Sigmoid colon (tissue), 7 donors: ENCODE measurements around the gene PPP2R2C. TPM values are rescaled to one million over a fixed set of nuclear protein-coding genes. Genes with fewer than 3 reads are reported as not detected.

ENCODE experiments used
- DNase-seq: peaks from one replicate; pipeline ENCODE4 v3.0.0-alpha.2; 2019
- H3K27ac ChIP-seq, 4 donors: fragments of 200-600 bp; sonication (generic); one replicate each; pipeline ENCODE4 v1.5.1; 2016 to 2019; ENCODE audit warnings: mild to moderate bottlenecking in 1 of 4
- H3K27me3 ChIP-seq, 3 donors: fragments of 200-600 bp; sonication (generic); one replicate each; pipeline ENCODE4 v1.5.1; 2019; ENCODE audit warnings: mild to moderate bottlenecking in 1 of 3
- H3K36me3 ChIP-seq, 4 donors: fragments of 200-600 bp; sonication (generic); one replicate each; pipeline ENCODE4 v1.5.1; 2016 to 2019
- H3K4me1 ChIP-seq, 4 donors: fragments of 200-600 bp; sonication (generic); one replicate each; pipeline ENCODE4 v1.5.1; 2017 to 2019
- H3K4me3 ChIP-seq, 4 donors: fragments of 200-600 bp; sonication (generic); one replicate each; pipeline ENCODE4 v1.5.1; 2017 to 2019; ENCODE audit warnings: mild to moderate bottlenecking in 2 of 4, moderate library complexity in 1 of 4
- H3K9me3 ChIP-seq, 4 donors: fragments of 200-600 bp in 3 of 4; sonication (generic) in 3 of 4; one replicate each; pipeline versions ENCODE4 v1.5.1 to v1.6.1; 2013 to 2019
- EP300 ChIP-seq, 4 donors: sonication (generic); formaldehyde crosslinking; IDR thresholded peaks; one replicate each; pipeline ENCODE4 v1.6.1; 2017; ENCODE audit warnings: antibody characterized with exemption in 4 of 4
- POLR2A ChIP-seq, 2 donors: fragments of 450-650 bp; IDR thresholded peaks; one replicate each; pipeline ENCODE4 v1.6.1; 2016; ENCODE audit warnings: antibody characterized with exemption in 2 of 2, mild to moderate bottlenecking in 2 of 2, moderate library complexity in 2 of 2
- POLR2AphosphoS5 ChIP-seq, 4 donors: sonication (generic); formaldehyde crosslinking; IDR thresholded peaks; one replicate each; pipeline ENCODE4 v1.6.1; 2017; ENCODE audit warnings: antibody characterized with exemption in 4 of 4
- WGBS, 2 donors: extraction: QIAGEN DNeasy Blood & Tissue Kit; methylation state at CpG; one replicate each; pipeline ENCODE4 v1.1.7; 2013; 5-methylcytosine and 5-hydroxymethylcytosine counted together
- intact Hi-C: fragments of 100-400 bp; cut with DNase I; formaldehyde crosslinking; loops from one replicate; pipeline ENCODE4 v1.15.1; 2023
- polyA plus RNA-seq, 3 donors: library from polyadenylated mRNA; stranded (reverse); fragments of 200-250 nt; gene quantifications; one replicate each; pipeline ENCODE4 v1.2.3, GENCODE V29; 2013
- total RNA-seq, 4 donors: library from RNA; depleted of rRNA; stranded (reverse); fragments of >200 nt; gene quantifications; one replicate each; pipeline ENCODE4 v1.1.0, GENCODE V29; 2016
- TF ChIP-seq, protein P1 (sequence below), 4 experiments: fragments of 450-650 bp in 3 of 4; fragments of 200-600 bp in 1 of 4; IDR thresholded peaks; one replicate each; pipeline ENCODE4 v1.5.1; 2016 to 2019; ENCODE audit warnings: antibody characterized with exemption in 4 of 4, mild to moderate bottlenecking in 3 of 4, moderate library complexity in 2 of 4
- donor health status: healthy with polysubstance abuse.
- donor health status: Bipolar disorder and iron deficiency.
- donor health status: healthy.

Gene PPP2R2C
- total and polyA plus RNA-seq, 7 donors = 0.49 to 2.8 (median 1.1) TPM; not detected in 2

DNA sequence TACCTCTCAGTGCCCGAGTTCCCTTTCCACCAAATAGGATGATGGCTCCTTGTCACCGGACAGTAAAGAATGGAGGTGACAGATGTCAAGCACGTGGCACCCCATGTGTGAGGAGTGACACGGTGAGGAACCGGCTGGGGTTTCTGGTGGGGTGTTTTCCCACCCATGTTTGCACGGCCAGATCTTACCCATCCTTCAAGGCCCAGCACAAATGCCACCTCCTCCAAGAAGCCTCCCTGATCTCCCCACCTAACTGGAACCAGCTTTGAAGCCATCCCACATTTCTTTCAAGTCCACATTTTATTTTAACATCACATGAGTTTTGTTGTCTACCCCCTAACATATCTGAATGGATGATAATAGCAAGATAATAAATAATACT is 139.8 kb downstream of the PPP2R2C start:
- peaks cover 0 to 54% (median 3%) of the 10 kb centered on the region in 3 donors for H3K27me3 ChIP-seq
- WGBS, 2 donors = 64 to 81% methylated on average over 6 of the region's 6 CpGs
- TF ChIP-seq EP300 (IDR thresholded peaks at IDR 0.05) = no peak
- TF ChIP-seq, protein P1, sequence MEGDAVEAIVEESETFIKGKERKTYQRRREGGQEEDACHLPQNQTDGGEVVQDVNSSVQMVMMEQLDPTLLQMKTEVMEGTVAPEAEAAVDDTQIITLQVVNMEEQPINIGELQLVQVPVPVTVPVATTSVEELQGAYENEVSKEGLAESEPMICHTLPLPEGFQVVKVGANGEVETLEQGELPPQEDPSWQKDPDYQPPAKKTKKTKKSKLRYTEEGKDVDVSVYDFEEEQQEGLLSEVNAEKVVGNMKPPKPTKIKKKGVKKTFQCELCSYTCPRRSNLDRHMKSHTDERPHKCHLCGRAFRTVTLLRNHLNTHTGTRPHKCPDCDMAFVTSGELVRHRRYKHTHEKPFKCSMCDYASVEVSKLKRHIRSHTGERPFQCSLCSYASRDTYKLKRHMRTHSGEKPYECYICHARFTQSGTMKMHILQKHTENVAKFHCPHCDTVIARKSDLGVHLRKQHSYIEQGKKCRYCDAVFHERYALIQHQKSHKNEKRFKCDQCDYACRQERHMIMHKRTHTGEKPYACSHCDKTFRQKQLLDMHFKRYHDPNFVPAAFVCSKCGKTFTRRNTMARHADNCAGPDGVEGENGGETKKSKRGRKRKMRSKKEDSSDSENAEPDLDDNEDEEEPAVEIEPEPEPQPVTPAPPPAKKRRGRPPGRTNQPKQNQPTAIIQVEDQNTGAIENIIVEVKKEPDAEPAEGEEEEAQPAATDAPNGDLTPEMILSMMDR (IDR thresholded peaks at IDR 0.05) = no peak
- no peak for TF ChIP-seq POLR2AphosphoS5 (IDR thresholded peaks at IDR 0.05)
- no peak for TF ChIP-seq POLR2A (IDR thresholded peaks at IDR 0.05)
- H3K9me3 ChIP-seq = peaks cover 0 to 3% (median 0%) of the 10 kb centered on the region in 4 donors
- intact Hi-C loops = loop anchor here (5.0 kb wide), 1 partner anchor 215 kb away; no protein-coding TSS in a partner anchor
- no peaks in the 10 kb centered on the region for H3K36me3 ChIP-seq
- H3K4me1 ChIP-seq = no peaks in the 10 kb centered on the region
- no peak for DNase-seq
- no peak overlapping the region for H3K4me3 ChIP-seq
- H3K27ac ChIP-seq = no peak overlapping the region

DNA sequence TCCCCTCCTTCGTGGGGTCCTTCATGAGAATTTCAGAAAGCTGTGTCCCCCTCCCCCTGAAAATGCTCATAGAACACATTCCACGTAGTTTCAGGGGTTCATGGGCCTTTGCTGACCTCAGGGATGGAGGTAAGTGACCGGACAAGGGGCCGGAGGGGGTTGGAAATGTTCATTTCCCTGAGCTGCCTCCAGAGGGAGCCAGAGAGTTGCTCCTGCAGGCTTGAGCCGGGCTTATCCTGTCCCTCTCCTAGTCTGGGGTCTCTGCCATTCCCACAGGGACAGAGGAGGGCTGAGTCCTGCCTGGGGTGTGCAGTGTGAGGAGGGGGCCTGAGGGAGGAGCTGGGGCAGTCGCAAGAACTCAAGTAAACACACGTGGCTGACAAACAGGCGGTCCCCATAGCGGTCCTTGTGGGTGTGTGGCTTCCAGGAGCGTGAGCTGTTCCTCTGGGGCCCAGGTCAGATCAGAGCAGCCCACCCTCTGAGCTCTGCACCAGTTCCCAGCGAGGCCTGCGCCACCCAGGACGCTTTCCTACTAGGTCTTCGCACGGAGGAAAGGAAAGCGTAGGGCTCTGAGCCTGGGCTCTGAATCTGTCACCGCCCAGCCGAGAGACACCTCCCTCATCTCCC is 140.3 kb downstream of the PPP2R2C start:
- peaks cover 0 to 54% (median 3%) of the 10 kb centered on the region in 3 donors for H3K27me3 ChIP-seq
- H3K4me1 ChIP-seq = no peaks in the 10 kb centered on the region
- H3K4me3 ChIP-seq = no peak overlapping the region
- H3K9me3 ChIP-seq = peaks cover 0 to 3% (median 0%) of the 10 kb centered on the region in 4 donors
- intact Hi-C loops = loop anchor here (5.0 kb wide), 1 partner anchor 215 kb away; no protein-coding TSS in a partner anchor
- DNase-seq = no peak
- WGBS, 2 donors = 47 to 50% methylated on average over 18 of the region's 18 CpGs
- TF ChIP-seq POLR2A (IDR thresholded peaks at IDR 0.05) = no peak
- TF ChIP-seq, protein P1 (IDR thresholded peaks at IDR 0.05) = peak in 3 of 4 experiments; percentile 23 to 58 (median 51)
- no peaks in the 10 kb centered on the region for H3K36me3 ChIP-seq
- H3K27ac ChIP-seq = no peak overlapping the region

DNA sequence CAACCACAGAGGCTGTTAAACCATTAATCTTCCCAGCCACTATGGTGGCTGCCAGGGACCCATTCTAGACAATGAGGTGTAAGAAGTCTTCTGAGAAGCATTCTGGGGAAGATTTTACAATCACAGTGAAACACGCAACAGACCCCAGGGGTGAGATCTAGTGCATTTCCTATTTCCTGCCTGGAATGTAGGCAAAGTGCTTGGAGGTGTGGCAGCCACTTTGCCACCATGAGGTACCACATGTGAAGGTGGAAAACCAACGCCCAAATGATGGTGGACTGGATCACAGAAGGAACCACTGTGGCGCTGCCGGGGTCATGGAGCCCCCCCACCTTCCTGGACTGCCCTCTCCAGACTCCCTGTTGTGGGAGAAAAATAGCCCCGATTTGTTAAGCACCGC is 140.9 kb downstream of the PPP2R2C start:
- WGBS, 2 donors = 90 to 93% methylated on average over 6 of the region's 6 CpGs
- H3K9me3 ChIP-seq = peaks cover 0 to 3% (median 0%) of the 10 kb centered on the region in 4 donors
- TF ChIP-seq, protein P1 (IDR thresholded peaks at IDR 0.05) = no peak
- TF ChIP-seq POLR2A (IDR thresholded peaks at IDR 0.05) = no peak
- no peak for TF ChIP-seq POLR2AphosphoS5 (IDR thresholded peaks at IDR 0.05)
- no peak for TF ChIP-seq EP300 (IDR thresholded peaks at IDR 0.05)
- intact Hi-C loops = loop anchor here (5.0 kb wide), 1 partner anchor 216 kb away; no protein-coding TSS in a partner anchor
- H3K4me1 ChIP-seq = no peaks in the 10 kb centered on the region
- no peak overlapping the region for H3K4me3 ChIP-seq
- peaks cover 0 to 52% (median 3%) of the 10 kb centered on the region in 3 donors for H3K27me3 ChIP-seq
- H3K36me3 ChIP-seq = no peaks in the 10 kb centered on the region
- no peak overlapping the region for H3K27ac ChIP-seq
- no peak for DNase-seq

DNA sequence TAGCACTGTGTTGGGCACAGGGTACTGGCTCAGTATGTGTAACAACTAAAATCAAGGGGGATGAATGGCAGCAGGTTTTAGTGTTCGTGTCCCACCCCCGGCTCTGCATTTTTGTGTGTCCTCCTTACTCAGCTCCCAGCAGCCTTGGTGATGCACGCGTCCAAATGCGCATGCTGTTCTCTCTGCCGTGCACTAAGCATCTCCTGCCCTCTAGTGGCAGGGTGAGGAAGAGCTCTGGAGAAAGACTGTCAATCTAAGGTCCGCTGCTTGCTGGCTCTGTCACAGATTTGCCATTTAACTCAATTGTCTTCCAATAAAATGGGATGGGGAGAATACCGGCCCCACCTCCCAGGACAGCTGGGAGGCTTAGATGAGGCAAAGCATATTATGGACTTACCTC is 141.4 kb downstream of the PPP2R2C start:
- TF ChIP-seq POLR2A (IDR thresholded peaks at IDR 0.05) (no peak), POLR2AphosphoS5 (IDR thresholded peaks at IDR 0.05) (no peak), EP300 (IDR thresholded peaks at IDR 0.05) (no peak)
- TF ChIP-seq, protein P1 (IDR thresholded peaks at IDR 0.05) = no peak
- peaks cover 0 to 3% (median 0%) of the 10 kb centered on the region in 4 donors for H3K9me3 ChIP-seq
- H3K36me3 ChIP-seq = no peaks in the 10 kb centered on the region
- H3K27me3 ChIP-seq = peaks cover 0 to 49% (median 3%) of the 10 kb centered on the region in 3 donors
- DNase-seq = no peak
- intact Hi-C loops = loop anchor here (5.0 kb wide), 1 partner anchor 216 kb away; no protein-coding TSS in a partner anchor
- H3K4me3 ChIP-seq = no peak overlapping the region
- WGBS, 2 donors = 66 to 79% methylated on average over 8 of the region's 8 CpGs
- no peaks in the 10 kb centered on the region for H3K4me1 ChIP-seq
- no peak overlapping the region for H3K27ac ChIP-seq
